ENCODE measurements around the gene RAP1GAP2.

DNA sequence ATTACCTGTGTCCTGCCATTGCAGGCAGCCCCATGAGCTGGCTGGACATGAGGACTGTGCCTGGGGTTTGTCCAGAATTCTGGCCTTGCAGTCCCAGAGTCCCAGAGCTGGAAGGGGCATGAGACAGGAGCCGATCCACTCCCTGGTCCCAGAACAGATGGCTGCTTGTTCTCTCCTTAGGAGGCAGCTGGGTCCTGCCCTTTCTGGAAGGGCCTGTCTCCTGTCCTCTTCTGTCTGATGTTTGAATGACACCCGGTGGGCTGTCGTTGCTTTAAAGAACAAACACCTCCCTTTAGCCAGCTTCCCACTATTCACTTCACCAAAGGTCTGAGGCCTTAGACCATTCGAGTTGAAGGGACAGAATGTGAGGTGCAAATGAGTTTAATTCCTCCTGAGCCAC, 63.8 kb downstream of the RAP1GAP2 start:
- TF ChIP-seq, protein P1, sequence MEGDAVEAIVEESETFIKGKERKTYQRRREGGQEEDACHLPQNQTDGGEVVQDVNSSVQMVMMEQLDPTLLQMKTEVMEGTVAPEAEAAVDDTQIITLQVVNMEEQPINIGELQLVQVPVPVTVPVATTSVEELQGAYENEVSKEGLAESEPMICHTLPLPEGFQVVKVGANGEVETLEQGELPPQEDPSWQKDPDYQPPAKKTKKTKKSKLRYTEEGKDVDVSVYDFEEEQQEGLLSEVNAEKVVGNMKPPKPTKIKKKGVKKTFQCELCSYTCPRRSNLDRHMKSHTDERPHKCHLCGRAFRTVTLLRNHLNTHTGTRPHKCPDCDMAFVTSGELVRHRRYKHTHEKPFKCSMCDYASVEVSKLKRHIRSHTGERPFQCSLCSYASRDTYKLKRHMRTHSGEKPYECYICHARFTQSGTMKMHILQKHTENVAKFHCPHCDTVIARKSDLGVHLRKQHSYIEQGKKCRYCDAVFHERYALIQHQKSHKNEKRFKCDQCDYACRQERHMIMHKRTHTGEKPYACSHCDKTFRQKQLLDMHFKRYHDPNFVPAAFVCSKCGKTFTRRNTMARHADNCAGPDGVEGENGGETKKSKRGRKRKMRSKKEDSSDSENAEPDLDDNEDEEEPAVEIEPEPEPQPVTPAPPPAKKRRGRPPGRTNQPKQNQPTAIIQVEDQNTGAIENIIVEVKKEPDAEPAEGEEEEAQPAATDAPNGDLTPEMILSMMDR (IDR thresholded peaks at IDR 0.05): no peak
- TF ChIP-seq TEAD4 (CRISPR knock-in tag; IDR thresholded peaks at IDR 0.05): no peak
- TF ChIP-seq, protein P2, sequence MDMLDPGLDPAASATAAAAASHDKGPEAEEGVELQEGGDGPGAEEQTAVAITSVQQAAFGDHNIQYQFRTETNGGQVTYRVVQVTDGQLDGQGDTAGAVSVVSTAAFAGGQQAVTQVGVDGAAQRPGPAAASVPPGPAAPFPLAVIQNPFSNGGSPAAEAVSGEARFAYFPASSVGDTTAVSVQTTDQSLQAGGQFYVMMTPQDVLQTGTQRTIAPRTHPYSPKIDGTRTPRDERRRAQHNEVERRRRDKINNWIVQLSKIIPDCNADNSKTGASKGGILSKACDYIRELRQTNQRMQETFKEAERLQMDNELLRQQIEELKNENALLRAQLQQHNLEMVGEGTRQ (CRISPR knock-in tag; IDR thresholded peaks at IDR 0.05): no peak
- no peak for TF ChIP-seq ZNF317 (CRISPR knock-in tag; IDR thresholded peaks at IDR 0.05; ENCODE audit: borderline replicate concordance, low read depth)
- no peak for TF ChIP-seq GABPB1 (CRISPR knock-in tag; IDR thresholded peaks at IDR 0.05)
- TF ChIP-seq FOXJ3 (CRISPR knock-in tag; IDR thresholded peaks at IDR 0.05; ENCODE audit: borderline replicate concordance): no peak
- no peak for TF ChIP-seq MYBL2 (CRISPR knock-in tag; IDR thresholded peaks at IDR 0.05)
- TF ChIP-seq, protein P3, sequence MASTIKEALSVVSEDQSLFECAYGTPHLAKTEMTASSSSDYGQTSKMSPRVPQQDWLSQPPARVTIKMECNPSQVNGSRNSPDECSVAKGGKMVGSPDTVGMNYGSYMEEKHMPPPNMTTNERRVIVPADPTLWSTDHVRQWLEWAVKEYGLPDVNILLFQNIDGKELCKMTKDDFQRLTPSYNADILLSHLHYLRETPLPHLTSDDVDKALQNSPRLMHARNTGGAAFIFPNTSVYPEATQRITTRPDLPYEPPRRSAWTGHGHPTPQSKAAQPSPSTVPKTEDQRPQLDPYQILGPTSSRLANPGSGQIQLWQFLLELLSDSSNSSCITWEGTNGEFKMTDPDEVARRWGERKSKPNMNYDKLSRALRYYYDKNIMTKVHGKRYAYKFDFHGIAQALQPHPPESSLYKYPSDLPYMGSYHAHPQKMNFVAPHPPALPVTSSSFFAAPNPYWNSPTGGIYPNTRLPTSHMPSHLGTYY (CRISPR knock-in tag; IDR thresholded peaks at IDR 0.05): no peak
- no peak for TF ChIP-seq NFYB (CRISPR knock-in tag; conservative IDR thresholded peaks at IDR 0.05; ENCODE audit: low read depth)
- TF ChIP-seq, protein P4, sequence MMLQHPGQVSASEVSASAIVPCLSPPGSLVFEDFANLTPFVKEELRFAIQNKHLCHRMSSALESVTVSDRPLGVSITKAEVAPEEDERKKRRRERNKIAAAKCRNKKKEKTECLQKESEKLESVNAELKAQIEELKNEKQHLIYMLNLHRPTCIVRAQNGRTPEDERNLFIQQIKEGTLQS (CRISPR knock-in tag; conservative IDR thresholded peaks at IDR 0.05): no peak
- TF ChIP-seq, protein P5, sequence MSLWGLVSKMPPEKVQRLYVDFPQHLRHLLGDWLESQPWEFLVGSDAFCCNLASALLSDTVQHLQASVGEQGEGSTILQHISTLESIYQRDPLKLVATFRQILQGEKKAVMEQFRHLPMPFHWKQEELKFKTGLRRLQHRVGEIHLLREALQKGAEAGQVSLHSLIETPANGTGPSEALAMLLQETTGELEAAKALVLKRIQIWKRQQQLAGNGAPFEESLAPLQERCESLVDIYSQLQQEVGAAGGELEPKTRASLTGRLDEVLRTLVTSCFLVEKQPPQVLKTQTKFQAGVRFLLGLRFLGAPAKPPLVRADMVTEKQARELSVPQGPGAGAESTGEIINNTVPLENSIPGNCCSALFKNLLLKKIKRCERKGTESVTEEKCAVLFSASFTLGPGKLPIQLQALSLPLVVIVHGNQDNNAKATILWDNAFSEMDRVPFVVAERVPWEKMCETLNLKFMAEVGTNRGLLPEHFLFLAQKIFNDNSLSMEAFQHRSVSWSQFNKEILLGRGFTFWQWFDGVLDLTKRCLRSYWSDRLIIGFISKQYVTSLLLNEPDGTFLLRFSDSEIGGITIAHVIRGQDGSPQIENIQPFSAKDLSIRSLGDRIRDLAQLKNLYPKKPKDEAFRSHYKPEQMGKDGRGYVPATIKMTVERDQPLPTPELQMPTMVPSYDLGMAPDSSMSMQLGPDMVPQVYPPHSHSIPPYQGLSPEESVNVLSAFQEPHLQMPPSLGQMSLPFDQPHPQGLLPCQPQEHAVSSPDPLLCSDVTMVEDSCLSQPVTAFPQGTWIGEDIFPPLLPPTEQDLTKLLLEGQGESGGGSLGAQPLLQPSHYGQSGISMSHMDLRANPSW (CRISPR knock-in tag; conservative IDR thresholded peaks at IDR 0.05; ENCODE audit: low read depth): no peak
